CD4-positive, alpha-beta T cell treated with Interferon gamma for 1 hour (primary cell): ENCODE data around the gene IMMP2L.

ENCODE experiments used
- DNase-seq: peaks from one replicate; pipeline ENCODE4 v3.0.0-alpha.2; 2020

IMMP2L gene

GRCh38 chr7:111384065-111384891 is 178.0 kb downstream of the IMMP2L start:
- no peak for DNase-seq

DNA sequence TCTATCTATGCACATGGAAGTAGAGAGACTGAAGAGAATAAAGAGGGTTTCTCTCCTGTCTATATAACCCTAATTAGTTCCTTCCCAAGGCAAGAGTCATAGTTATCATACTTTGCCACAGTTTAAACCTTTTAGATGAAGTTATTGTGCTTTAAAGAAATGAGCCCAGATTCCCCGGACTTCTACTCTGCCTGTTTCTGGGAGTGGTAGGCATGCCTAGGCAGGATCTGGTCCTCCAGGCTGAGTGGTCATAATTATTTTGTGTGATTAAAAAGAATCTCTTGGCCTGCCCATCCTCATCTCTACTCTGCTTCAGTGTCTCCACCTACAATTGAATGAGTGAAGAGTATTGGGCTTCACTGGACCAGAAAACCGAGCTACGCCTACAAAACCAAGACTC is 179.2 kb downstream of the IMMP2L start:
- no peak for DNase-seq

DNA sequence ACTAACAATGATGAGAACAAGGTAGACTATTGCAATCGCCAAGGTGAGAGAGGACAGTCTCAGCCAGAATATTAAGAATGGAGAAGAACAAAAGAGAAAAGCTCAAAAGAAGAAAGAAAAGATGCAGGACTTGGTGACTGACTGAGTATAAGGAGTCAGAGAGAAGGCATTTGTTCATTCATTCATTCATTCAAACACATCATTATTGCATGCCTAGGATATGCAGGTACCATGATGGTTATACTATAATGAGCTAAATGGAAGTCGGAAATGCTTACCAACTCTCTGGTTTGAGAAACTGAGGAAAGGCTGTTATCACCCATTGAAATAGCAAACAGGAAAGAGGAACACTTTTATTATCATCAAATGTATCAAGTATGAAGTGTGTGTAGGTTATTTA is 180.7 kb downstream of the IMMP2L start:
- DNase-seq: no peak

DNA sequence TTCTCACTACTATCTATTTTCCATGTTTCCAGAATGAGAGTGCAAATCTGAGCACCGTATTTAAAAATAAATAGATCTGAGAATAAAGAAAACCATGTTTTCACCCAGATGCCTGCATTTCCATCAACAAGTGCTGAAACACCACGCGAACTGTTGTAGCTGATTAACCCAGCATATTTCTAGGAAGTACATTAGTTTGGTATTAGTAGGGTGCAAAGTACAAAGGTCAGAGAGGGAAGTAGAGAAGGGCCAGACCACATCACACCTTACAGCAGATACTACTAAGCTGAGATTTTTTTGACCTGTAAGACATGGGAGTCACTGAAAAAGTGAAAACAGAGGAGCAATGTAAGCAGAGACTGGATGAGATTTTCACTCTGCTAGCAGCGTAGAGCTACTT is 181.3 kb downstream of the IMMP2L start:
- no peak for DNase-seq

DNA sequence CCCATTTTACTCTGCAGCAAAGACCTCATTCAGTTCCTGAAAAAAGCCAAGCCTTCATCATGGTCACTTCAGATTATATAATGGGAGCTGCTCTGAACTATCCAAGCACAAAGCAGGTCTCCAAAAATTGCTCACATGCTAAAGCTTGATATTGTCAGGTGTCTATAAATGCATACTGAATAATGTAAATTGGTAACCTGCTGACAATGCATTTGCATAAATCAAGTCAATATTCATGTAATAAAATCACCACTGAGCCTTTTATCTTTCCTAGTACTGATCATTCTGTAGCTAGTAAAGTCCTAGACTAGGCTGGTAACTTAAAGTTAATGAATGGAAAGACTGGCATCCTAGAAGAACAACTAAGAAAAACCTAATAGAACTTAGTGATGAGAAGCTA is 188.3 kb downstream of the IMMP2L start:
- DNase-seq: no peak

DNA sequence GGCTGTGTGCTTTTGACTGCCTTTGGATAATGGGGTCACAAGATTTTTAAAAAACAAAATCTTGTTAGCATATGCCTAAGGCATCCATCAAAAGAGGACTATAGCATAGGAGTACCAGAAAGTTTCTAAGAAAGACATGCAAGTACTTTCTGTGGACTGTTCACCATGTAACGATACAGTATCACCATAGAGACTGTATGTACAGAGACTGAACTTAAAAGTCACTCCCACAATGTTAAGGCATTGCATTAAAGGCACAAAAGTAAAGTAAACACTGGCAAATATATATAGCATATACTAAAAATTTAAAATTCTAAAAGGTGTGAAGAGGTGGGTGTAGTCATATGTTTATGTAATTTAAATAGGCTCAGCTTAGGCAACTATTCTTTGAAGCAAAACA is 190.9 kb downstream of the IMMP2L start:
- DNase-seq: no peak

- no peak for DNase-seq
Measured at GRCh38 chr7:111370002-111370401, 192.3 kb downstream of the IMMP2L start.

- no peak for DNase-seq
Measured at GRCh38 chr7:111368381-111369065, 193.8 kb downstream of the IMMP2L start.

DNA sequence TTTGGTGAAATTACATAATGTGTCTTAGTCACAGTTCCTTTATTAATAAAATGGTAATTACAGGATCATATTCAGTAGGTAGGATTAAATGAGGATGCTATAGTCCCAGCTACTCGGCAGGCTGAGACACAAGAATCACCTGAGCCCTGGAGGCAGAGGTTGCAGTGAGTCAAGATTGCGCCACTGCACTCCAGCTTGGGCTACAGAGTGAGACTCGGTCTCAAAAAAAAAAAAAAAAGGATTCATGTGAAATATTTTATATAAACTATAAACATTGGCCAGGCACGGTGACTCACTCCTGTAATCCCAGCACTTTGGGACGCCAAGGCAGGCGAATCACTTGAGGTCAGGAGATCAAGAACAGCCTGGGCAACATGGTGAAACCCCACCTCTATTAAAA is 197.9 kb downstream of the IMMP2L start:
- DNase-seq: no peak

DNA sequence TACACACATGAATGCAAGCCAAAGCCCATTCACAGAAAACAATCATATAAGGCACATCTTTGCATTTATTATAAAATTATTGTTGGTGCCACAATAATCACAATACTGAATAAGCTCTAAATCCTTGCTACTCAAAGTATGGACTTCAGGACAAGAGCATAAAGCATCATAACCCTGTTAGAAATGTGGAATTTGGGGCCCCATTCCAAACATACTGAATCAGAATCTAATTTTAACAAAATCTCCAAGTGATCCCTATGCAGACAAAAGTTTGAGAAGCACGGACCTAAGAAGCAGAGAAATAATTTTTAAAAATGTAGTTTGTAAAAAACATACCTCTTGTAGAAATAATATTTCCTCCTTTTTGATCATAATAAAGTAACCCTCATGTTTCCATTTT is 199.2 kb downstream of the IMMP2L start:
- no peak for DNase-seq

DNA sequence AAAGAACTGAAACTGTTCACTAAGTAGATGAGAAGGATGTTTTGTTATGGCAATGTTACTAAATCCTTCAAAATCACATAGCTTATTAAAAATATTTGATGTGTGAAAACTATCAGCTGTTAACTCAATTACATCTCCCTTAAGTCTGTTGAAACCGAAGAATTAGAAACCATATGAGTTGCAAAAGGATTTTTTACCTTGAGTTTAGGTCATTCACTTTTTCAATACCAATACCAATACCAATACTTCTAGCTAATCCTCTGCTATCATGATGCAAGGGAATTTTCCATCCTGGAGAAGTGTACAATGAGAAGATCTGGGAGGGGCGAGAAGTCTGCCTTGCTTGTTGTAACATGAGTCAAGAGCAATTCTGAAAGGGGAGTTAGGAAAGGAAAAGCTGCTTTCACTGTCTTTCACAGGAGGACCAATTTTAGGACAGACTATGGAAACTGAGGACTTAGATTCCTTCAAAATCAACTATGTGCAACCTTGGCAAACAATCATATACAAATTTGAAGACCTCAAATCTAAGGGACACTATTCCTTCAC is 199.7 kb downstream of the IMMP2L start:
- DNase-seq: no peak

- no peak for DNase-seq
Measured at GRCh38 chr7:111358915-111359314, 203.4 kb downstream of the IMMP2L start.

GRCh38 chr7:111357691-111358090 is 204.6 kb downstream of the IMMP2L start:
- DNase-seq: no peak

GRCh38 chr7:111356941-111357340 is 205.4 kb downstream of the IMMP2L start:
- DNase-seq: no peak

DNA sequence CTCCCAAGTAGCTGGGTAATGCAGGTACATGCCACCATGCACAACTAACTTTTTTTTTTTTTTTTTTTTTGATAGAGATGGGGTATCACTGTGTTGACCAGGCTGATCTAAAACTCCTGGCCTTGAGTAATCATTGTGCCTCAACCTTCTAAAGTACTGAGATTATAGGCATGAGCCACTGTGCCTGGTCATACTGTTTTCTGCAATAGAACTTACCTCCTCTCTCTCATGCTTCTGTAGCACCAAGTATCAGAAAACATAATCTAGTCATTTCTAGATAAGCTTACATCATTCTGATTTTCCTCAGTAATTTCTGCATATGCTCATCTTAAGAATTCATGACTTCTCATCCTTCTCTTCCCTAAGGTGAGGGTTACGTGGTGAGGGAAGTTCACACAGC is 210.0 kb downstream of the IMMP2L start:
- DNase-seq: no peak

DNA sequence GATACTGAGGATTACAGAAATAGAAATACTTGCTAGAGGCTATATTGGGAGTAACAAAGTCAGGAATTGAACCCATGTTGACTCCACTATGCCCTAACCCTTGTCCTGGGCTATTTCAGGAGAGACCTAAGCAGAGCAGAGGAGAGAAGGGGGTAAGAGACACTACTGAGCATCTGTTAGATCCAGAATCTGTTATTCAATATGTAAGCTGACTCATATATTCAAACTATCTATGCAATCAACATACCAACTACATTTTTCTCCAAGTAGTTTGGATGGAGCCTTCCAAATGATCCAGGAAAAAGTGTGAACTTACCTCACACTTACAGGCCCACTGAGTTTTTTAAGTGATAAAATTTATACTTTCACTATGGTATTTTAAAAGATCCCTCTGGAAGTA is 216.1 kb downstream of the IMMP2L start:
- DNase-seq: no peak

DNA sequence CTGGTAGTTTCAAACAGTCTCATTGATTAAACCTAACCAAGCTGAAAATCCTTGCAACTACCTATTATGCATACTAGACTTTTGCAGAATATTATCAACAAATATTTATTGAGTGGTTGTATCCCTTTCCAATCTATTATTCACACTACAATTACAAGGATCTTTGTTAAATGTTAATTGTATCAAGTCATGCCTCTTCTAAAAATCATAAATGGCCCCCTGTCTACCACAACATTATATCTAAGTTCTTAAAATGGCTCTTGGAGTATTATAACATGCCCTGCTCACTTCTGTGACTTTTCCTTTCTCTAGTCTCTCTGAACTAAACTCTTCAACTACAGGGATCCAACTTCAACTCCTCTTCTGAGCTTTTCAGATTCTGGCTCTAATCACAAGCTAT is 219.3 kb downstream of the IMMP2L start:
- DNase-seq: no peak

GRCh38 chr7:111339006-111339405 is 223.3 kb downstream of the IMMP2L start:
- DNase-seq: no peak

DNA sequence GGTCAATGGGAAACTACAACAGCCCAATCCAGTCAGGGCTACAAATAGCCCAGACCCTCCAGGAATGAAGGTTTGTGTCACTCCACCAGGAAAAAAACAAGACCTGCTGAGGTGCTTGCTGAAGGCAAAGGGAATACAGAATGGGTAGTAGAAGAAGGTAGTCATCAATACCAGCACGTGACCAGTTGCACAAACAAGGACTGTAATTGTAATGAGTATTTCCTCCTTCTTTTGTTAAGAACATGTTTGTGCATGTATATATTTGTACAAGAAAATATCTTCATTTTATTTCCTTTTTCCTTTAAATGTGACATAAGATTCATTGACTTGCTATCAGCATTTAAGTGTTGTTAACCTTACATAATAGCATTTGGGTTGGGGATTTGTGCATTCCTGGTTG is 229.3 kb downstream of the IMMP2L start:
- DNase-seq: no peak

GRCh38 chr7:111330235-111330523 is 232.1 kb downstream of the IMMP2L start:
- DNase-seq: no peak

DNA sequence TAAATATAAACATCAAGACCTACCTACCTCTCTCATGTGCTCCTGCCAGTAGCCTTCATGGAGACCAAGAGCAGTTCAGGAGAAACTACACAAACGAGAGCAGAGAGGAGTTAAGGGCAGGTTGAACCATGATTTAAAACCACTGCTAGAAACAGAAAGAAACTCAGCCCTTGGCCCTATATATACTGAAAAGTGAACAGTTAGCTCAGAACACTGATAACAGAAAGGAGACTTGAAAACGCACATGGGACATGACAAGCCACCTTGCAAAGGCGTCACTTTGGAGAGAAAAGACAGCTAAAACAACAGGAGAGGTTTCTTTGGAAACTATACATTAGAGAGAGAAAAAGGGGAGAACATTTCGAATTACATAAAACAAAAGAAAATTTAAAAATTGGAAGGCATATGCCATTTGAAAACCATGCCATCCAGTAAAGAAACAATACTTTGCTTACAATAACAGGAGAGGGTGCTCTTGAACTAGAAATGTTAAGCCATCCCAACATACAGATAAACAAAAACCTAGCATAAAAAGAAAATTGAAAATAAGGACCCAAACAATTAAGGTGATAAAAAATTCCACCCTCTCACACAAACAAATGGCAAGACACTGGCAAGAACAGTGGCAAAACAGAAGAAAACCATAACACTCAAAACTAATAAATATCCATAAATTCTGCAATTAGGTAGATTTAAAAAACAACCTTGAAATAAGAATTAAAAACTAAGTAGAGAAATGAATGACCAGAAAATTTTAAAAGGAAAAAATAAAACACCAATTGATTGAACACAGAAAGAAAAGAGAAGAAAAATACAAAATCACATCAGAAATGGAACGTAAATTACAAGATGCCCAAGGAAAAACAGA is 232.7 kb downstream of the IMMP2L start:
- no peak for DNase-seq

- DNase-seq: no peak
Measured at GRCh38 chr7:111328487-111328886, 233.8 kb downstream of the IMMP2L start.

- DNase-seq: no peak
Measured at GRCh38 chr7:111324776-111325175, 237.5 kb downstream of the IMMP2L start.

GRCh38 chr7:111324228-111324627 is 238.1 kb downstream of the IMMP2L start:
- DNase-seq: no peak
